GM10266 (cell line): ENCODE measurements around the gene NINL.

Source experiments
- DNase-seq: peaks from one replicate; pipeline ENCODE4 v3.0.0; 2012; ENCODE audit errors: extremely low spot score
- CTCF ChIP-seq: IDR thresholded peaks from 2 replicates; pipeline ENCODE4 v1.5.1; 2012; ENCODE audit warnings: mild to moderate bottlenecking, low read depth; ENCODE audit not compliant: control insufficient read depth, insufficient read depth; ENCODE audit errors: missing control alignments

Gene NINL

GRCh38 chr20:25444556-25444955 lies 140.8 kb downstream of the NINL start:
- TF ChIP-seq CTCF = no peak
- DNase-seq = no peak

GRCh38 chr20:25439328-25439727 lies 146.0 kb downstream of the NINL start:
- no peak for DNase-seq

GRCh38 chr20:25437153-25437581 lies 148.2 kb downstream of the NINL start:
- no peak for DNase-seq
- TF ChIP-seq CTCF = no peak

More at GRCh38 chr20:25439328-25439727, 146.0 kb downstream of the NINL start:
- TF ChIP-seq CTCF = no peak

GRCh38 chr20:25424536-25424935 lies 160.8 kb downstream of the NINL start:
- DNase-seq = no peak
- TF ChIP-seq CTCF = no peak

- no peak for DNase-seq
- TF ChIP-seq CTCF = no peak
These were observed 163.3 kb downstream of the NINL start for GRCh38 chr20:25422032-25422431.

- DNase-seq = no peak
- TF ChIP-seq CTCF = no peak
These were observed 164.2 kb downstream of the NINL start for GRCh38 chr20:25421102-25421501.

GRCh38 chr20:25418776-25419175 lies 166.6 kb downstream of the NINL start:
- no peak for TF ChIP-seq CTCF
- DNase-seq = no peak
